Brain pericyte (primary cell): ENCODE data around the gene COBL.
"Not testable (repeated sequence)": the region's sequence is repeated elsewhere in the genome, so short reads cannot be mapped to it uniquely, and the experiment has no call there.

Experiments used
- DNase-seq: peaks from one replicate; pipeline ENCODE4 v3.0.0-alpha.2; 2012; ENCODE audit warnings: low read depth, low spot score

COBL gene

GRCh38 chr7:51208125-51208524 lies 108.5 kb downstream of the COBL start:
- not testable (repeated sequence) for DNase-seq

- DNase-seq: no peak
Observed at GRCh38 chr7:51198654-51199053, 118.0 kb downstream of the COBL start.

- no peak for DNase-seq
Observed at GRCh38 chr7:51190969-51191368, 125.6 kb downstream of the COBL start.

GRCh38 chr7:51189777-51190176 lies 126.8 kb downstream of the COBL start:
- DNase-seq: no peak

- no peak for DNase-seq
Observed at GRCh38 chr7:51188987-51189386, 127.6 kb downstream of the COBL start.

GRCh38 chr7:51187941-51188340 lies 128.7 kb downstream of the COBL start:
- DNase-seq: no peak

GRCh38 chr7:51186531-51186930 lies 130.1 kb downstream of the COBL start:
- no peak for DNase-seq

GRCh38 chr7:51182636-51183166 lies 133.9 kb downstream of the COBL start:
- DNase-seq: no peak

GRCh38 chr7:51180092-51180491 lies 136.5 kb downstream of the COBL start:
- no peak for DNase-seq

- no peak for DNase-seq
Observed at GRCh38 chr7:51175992-51176388, 140.6 kb downstream of the COBL start.

GRCh38 chr7:51175316-51175991 lies 141.2 kb downstream of the COBL start:
- DNase-seq: no peak

GRCh38 chr7:51165337-51165736 lies 151.3 kb downstream of the COBL start:
- no peak for DNase-seq

- peak; percentile 51 for DNase-seq
Observed at GRCh38 chr7:51162724-51163329, 153.8 kb downstream of the COBL start.

GRCh38 chr7:51161937-51162336 lies 154.7 kb downstream of the COBL start:
- no peak for DNase-seq

GRCh38 chr7:51160990-51161615 lies 155.5 kb downstream of the COBL start:
- peak; percentile 27 for DNase-seq

GRCh38 chr7:51160411-51160810 lies 156.2 kb downstream of the COBL start:
- no peak for DNase-seq

- DNase-seq: no peak
Observed at GRCh38 chr7:51158742-51159445, 157.7 kb downstream of the COBL start.

GRCh38 chr7:51158211-51158610 lies 158.4 kb downstream of the COBL start:
- DNase-seq: no peak

- no peak for DNase-seq
Observed at GRCh38 chr7:51154201-51154600, 162.4 kb downstream of the COBL start.

- DNase-seq: no peak
Observed at GRCh38 chr7:51152706-51153200, 163.9 kb downstream of the COBL start.

GRCh38 chr7:51151455-51151854 lies 165.2 kb downstream of the COBL start:
- no peak for DNase-seq

GRCh38 chr7:51150193-51150592 lies 166.4 kb downstream of the COBL start:
- DNase-seq: no peak
